GM23338 (cell line): ENCODE measurements around the gene TRIM63. TPM values are rescaled to one million over a fixed set of nuclear protein-coding genes. Genes with fewer than 3 reads are reported as not detected.

Experiments
- ATAC-seq: fragments of 200-7000 bp; cut with Tn5 transposase; 3 replicates; pipeline ENCODE4 v1.9.1; 2020
- DNase-seq: peaks from one replicate; pipeline ENCODE4 v3.0.0-alpha.2; 2015; ENCODE audit warnings: low spot score
- H2AFZ ChIP-seq: fragments of 200-600 bp; sonication (generic); 2 replicates; pipeline ENCODE4 v1.8.0; 2016; ENCODE audit warnings: antibody characterized with exemption, mild to moderate bottlenecking, moderate library complexity
- H3F3A ChIP-seq: fragments of 200-600 bp; sonication (generic); replicated peaks from 2 replicates; pipeline ENCODE4 v1.8.0; 2017; ENCODE audit warnings: antibody characterized with exemption, mixed run types, low read depth
- H3K27ac ChIP-seq: fragments of 200-600 bp; sonication (generic); 2 replicates; pipeline ENCODE4 v1.6.1; 2016; ENCODE audit warnings: low read depth
- H3K27me3 ChIP-seq: fragments of 200-600 bp; sonication (generic); 2 replicates; pipeline ENCODE4 v1.8.0; 2016; ENCODE audit warnings: mild to moderate bottlenecking, mixed run types, moderate library complexity; ENCODE audit not compliant: insufficient read depth
- H3K36me3 ChIP-seq: fragments of 200-600 bp; sonication (generic); 2 replicates; pipeline ENCODE4 v1.8.0; 2016; ENCODE audit warnings: mild to moderate bottlenecking; ENCODE audit not compliant: insufficient read depth
- H3K4me1 ChIP-seq: fragments of 200-600 bp; sonication (generic); 2 replicates; pipeline ENCODE4 v1.8.0; 2016; ENCODE audit warnings: mild to moderate bottlenecking, moderate library complexity; ENCODE audit not compliant: insufficient read depth
- H3K4me2 ChIP-seq: fragments of 200-600 bp; sonication (generic); 2 replicates; pipeline ENCODE4 v1.7.1; 2017; ENCODE audit warnings: mixed run types
- H3K4me3 ChIP-seq: fragments of 200-600 bp; sonication (generic); 2 replicates; pipeline ENCODE4 v1.6.1; 2016; ENCODE audit warnings: mixed run types
- H3K79me2 ChIP-seq: fragments of 200-600 bp; sonication (generic); replicated peaks from 2 replicates; pipeline ENCODE4 v1.8.0; 2017; ENCODE audit warnings: mild to moderate bottlenecking; ENCODE audit not compliant: insufficient read depth
- H3K9me2 ChIP-seq: fragments of 200-600 bp; sonication (generic); 2 replicates; pipeline ENCODE4 v1.8.0; 2017; ENCODE audit not compliant: insufficient read depth
- H4K20me1 ChIP-seq: fragments of 200-600 bp; sonication (generic); replicated peaks from 2 replicates; pipeline ENCODE4 v1.8.0; 2017; ENCODE audit warnings: mild to moderate bottlenecking; ENCODE audit not compliant: insufficient read depth
- H3K27ac Mint-ChIP-seq: 2 replicates; pipeline ENCODE4 v1.8.0; 2020; ENCODE audit warnings: inconsistent platforms, mild to moderate bottlenecking, moderate library complexity, mixed read lengths
- H3K27me3 Mint-ChIP-seq: 3 replicates; pipeline ENCODE4 v1.8.0; 2022; ENCODE audit warnings: low read depth, mild to moderate bottlenecking, moderate library complexity, mixed read lengths, inconsistent platforms; ENCODE audit not compliant: insufficient read depth, poor library complexity
- H3K36me3 Mint-ChIP-seq: 3 replicates; pipeline ENCODE4 v1.8.0; 2021; ENCODE audit warnings: low read depth, mild to moderate bottlenecking, inconsistent platforms, moderate library complexity, mixed read lengths
- H3K4me1 Mint-ChIP-seq: 3 replicates; pipeline ENCODE4 v1.8.0; 2020; ENCODE audit warnings: mild to moderate bottlenecking, inconsistent platforms, mixed read lengths
- H3K4me3 Mint-ChIP-seq: 3 replicates; pipeline ENCODE4 v1.8.0; 2021; ENCODE audit warnings: moderate library complexity, mild to moderate bottlenecking, inconsistent platforms, mixed read lengths
- H3K9me3 Mint-ChIP-seq: 3 replicates; pipeline ENCODE4 v1.8.0; 2020; ENCODE audit warnings: moderate library complexity, mild to moderate bottlenecking, inconsistent platforms, mixed read lengths
- CREB1 ChIP-seq: fragments of 250-450 bp; sonication (Bioruptor Pico); IDR thresholded peaks from 2 replicates; pipeline ENCODE4 v1.5.0; 2020; ENCODE audit warnings: low read depth, mild to moderate bottlenecking, moderate library complexity
- EZH2 ChIP-seq: fragments of 200-600 bp; sonication (generic); IDR thresholded peaks from one replicate; pipeline ENCODE4 v1.8.0; 2017; ENCODE audit warnings: antibody characterized with exemption, mild to moderate bottlenecking, low read depth; ENCODE audit not compliant: unreplicated experiment
- EZH2phosphoT487 ChIP-seq: fragments of 200-600 bp; sonication (generic); IDR thresholded peaks from one replicate; pipeline ENCODE4 v1.8.1; 2018; ENCODE audit warnings: antibody characterized with exemption; ENCODE audit not compliant: unreplicated experiment
- NANOG ChIP-seq: IDR thresholded peaks from 2 replicates; pipeline ENCODE4 v1.6.1; 2016; ENCODE audit warnings: antibody characterized with exemption, borderline replicate concordance
- STAT1 ChIP-seq: IDR thresholded peaks from one replicate; pipeline ENCODE4 v1.6.1; 2016; ENCODE audit warnings: antibody characterized with exemption; ENCODE audit not compliant: unreplicated experiment
- ZNF331 ChIP-seq: fragments of 250-450 bp; sonication (Bioruptor Pico); IDR thresholded peaks from 2 replicates; pipeline ENCODE4 v1.5.0; 2020; ENCODE audit warnings: low read depth, mild to moderate bottlenecking, moderate library complexity
- polyA plus RNA-seq: library from polyadenylated mRNA; unstranded; fragments of >200 nt; fragmentation: Nextera tagmentation; extraction: Ambion mirVana; gene quantifications from 2 replicates; pipeline ENCODE4 v1.2.1, GENCODE V29; 2016
- total RNA-seq: library from RNA; depleted of rRNA; stranded (reverse); fragments of >200 nt; shearing (Covaris generic); gene quantifications from 2 replicates; pipeline ENCODE4 v1.2.3, GENCODE V29; 2014
- TF ChIP-seq, protein P1 (sequence below): fragments of 250-450 bp; sonication (Bioruptor Pico); IDR thresholded peaks from 2 replicates; pipeline ENCODE4 v1.5.0; 2020; ENCODE audit warnings: mild to moderate bottlenecking, moderate library complexity
- TF ChIP-seq, protein P2 (sequence below), 2 experiments: fragments of 200-600 bp in 1 of 2; sonication (generic) in 1 of 2; conservative IDR thresholded peaks; 2 replicates each; pipeline versions ENCODE4 v1.5.1 to v1.6.1; 2016 to 2017; ENCODE audit warnings: antibody characterized with exemption in 2 of 2, low read depth in 2 of 2, mild to moderate bottlenecking in 2 of 2, moderate library complexity in 1 of 2
- TF ChIP-seq, protein P3 (sequence below): IDR thresholded peaks from one replicate; pipeline ENCODE4 v1.6.1; 2018; ENCODE audit warnings: antibody characterized with exemption; ENCODE audit not compliant: unreplicated experiment

TRIM63 gene
- total and polyA plus RNA-seq, 2 experiments from 2014 or later: 0.17 TPM; not detected in 1

DNA sequence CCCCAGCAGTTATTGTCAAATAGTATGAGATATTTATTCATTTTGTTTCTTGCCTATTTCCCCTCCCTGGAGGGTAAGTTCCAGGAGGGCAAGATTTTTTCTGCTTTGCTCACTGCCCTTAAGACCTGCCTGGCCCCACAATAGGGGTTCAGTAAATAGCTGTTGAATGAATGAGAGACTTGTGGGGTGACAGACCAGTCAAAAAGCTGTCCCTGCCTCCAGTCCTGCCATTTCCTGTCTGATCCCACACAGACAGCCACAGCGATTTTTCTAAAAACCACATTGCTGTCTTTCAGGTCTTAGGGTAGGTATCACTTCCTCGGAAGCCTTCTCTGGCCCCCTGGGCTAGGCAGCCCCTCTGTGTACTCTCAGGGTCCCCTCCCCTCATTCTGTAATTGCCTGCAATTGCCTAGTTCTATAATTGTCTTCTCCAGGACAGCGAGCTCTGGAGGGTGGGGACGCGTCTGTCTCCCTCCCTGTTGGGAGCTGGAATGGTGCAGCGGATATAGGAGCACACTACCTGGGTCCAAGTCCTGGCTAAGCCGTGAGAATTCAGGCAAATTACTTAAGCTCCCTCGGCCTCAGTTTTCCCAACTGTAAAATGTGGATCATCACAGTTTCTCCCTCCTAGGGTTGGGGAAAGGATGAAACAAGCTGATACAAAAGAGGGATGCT lies 47.7 kb downstream of the TRIM63 start:
- Mint-ChIP-seq H3K4me3 (no peak overlapping the region), H3K27me3 (peaks cover 9% of the 10 kb centered on the region), H3K4me1 (peaks cover 29% of the 10 kb centered on the region), H3K36me3 (no peaks in the 10 kb centered on the region), H3K9me3 (no peaks in the 10 kb centered on the region), H3K27ac (no peak overlapping the region)
- H3F3A ChIP-seq: no peaks in the 10 kb centered on the region
- no peaks in the 10 kb centered on the region for H3K79me2 ChIP-seq
- TF ChIP-seq EZH2phosphoT487 (no peak), STAT1 (no peak), NANOG (no peak), ZNF331 (no peak), CREB1 (CRISPR knock-in tag) (no peak), EZH2 (no peak)
- TF ChIP-seq, protein P1, sequence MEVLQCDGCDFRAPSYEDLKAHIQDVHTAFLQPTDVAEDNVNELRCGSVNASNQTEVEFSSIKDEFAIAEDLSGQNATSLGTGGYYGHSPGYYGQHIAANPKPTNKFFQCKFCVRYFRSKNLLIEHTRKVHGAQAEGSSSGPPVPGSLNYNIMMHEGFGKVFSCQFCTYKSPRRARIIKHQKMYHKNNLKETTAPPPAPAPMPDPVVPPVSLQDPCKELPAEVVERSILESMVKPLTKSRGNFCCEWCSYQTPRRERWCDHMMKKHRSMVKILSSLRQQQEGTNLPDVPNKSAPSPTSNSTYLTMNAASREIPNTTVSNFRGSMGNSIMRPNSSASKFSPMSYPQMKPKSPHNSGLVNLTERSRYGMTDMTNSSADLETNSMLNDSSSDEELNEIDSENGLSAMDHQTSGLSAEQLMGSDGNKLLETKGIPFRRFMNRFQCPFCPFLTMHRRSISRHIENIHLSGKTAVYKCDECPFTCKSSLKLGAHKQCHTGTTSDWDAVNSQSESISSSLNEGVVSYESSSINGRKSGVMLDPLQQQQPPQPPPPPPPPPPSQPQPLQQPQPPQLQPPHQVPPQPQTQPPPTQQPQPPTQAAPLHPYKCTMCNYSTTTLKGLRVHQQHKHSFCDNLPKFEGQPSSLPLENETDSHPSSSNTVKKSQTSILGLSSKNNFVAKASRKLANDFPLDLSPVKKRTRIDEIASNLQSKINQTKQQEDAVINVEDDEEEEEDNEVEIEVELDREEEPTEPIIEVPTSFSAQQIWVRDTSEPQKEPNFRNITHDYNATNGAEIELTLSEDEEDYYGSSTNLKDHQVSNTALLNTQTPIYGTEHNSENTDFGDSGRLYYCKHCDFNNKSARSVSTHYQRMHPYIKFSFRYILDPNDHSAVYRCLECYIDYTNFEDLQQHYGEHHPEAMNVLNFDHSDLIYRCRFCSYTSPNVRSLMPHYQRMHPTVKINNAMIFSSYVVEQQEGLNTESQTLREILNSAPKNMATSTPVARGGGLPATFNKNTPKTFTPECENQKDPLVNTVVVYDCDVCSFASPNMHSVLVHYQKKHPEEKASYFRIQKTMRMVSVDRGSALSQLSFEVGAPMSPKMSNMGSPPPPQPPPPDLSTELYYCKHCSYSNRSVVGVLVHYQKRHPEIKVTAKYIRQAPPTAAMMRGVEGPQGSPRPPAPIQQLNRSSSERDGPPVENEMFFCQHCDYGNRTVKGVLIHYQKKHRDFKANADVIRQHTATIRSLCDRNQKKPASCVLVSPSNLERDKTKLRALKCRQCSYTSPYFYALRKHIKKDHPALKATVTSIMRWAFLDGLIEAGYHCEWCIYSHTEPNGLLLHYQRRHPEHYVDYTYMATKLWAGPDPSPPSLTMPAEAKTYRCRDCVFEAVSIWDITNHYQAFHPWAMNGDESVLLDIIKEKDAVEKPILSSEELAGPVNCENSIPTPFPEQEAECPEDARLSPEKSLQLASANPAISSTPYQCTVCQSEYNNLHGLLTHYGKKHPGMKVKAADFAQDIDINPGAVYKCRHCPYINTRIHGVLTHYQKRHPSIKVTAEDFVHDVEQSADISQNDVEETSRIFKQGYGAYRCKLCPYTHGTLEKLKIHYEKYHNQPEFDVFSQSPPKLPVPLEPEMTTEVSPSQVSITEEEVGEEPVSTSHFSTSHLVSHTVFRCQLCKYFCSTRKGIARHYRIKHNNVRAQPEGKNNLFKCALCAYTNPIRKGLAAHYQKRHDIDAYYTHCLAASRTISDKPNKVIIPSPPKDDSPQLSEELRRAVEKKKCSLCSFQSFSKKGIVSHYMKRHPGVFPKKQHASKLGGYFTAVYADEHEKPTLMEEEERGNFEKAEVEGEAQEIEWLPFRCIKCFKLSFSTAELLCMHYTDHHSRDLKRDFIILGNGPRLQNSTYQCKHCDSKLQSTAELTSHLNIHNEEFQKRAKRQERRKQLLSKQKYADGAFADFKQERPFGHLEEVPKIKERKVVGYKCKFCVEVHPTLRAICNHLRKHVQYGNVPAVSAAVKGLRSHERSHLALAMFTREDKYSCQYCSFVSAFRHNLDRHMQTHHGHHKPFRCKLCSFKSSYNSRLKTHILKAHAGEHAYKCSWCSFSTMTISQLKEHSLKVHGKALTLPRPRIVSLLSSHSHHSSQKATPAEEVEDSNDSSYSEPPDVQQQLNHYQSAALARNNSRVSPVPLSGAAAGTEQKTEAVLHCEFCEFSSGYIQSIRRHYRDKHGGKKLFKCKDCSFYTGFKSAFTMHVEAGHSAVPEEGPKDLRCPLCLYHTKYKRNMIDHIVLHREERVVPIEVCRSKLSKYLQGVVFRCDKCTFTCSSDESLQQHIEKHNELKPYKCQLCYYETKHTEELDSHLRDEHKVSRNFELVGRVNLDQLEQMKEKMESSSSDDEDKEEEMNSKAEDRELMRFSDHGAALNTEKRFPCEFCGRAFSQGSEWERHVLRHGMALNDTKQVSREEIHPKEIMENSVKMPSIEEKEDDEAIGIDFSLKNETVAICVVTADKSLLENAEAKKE (CRISPR knock-in tag): no peak
- TF ChIP-seq, protein P2, sequence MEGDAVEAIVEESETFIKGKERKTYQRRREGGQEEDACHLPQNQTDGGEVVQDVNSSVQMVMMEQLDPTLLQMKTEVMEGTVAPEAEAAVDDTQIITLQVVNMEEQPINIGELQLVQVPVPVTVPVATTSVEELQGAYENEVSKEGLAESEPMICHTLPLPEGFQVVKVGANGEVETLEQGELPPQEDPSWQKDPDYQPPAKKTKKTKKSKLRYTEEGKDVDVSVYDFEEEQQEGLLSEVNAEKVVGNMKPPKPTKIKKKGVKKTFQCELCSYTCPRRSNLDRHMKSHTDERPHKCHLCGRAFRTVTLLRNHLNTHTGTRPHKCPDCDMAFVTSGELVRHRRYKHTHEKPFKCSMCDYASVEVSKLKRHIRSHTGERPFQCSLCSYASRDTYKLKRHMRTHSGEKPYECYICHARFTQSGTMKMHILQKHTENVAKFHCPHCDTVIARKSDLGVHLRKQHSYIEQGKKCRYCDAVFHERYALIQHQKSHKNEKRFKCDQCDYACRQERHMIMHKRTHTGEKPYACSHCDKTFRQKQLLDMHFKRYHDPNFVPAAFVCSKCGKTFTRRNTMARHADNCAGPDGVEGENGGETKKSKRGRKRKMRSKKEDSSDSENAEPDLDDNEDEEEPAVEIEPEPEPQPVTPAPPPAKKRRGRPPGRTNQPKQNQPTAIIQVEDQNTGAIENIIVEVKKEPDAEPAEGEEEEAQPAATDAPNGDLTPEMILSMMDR (conservative IDR thresholded peaks at IDR 0.05; ENCODE audit: low read depth in 2 of 2): no peak
- TF ChIP-seq, protein P3, sequence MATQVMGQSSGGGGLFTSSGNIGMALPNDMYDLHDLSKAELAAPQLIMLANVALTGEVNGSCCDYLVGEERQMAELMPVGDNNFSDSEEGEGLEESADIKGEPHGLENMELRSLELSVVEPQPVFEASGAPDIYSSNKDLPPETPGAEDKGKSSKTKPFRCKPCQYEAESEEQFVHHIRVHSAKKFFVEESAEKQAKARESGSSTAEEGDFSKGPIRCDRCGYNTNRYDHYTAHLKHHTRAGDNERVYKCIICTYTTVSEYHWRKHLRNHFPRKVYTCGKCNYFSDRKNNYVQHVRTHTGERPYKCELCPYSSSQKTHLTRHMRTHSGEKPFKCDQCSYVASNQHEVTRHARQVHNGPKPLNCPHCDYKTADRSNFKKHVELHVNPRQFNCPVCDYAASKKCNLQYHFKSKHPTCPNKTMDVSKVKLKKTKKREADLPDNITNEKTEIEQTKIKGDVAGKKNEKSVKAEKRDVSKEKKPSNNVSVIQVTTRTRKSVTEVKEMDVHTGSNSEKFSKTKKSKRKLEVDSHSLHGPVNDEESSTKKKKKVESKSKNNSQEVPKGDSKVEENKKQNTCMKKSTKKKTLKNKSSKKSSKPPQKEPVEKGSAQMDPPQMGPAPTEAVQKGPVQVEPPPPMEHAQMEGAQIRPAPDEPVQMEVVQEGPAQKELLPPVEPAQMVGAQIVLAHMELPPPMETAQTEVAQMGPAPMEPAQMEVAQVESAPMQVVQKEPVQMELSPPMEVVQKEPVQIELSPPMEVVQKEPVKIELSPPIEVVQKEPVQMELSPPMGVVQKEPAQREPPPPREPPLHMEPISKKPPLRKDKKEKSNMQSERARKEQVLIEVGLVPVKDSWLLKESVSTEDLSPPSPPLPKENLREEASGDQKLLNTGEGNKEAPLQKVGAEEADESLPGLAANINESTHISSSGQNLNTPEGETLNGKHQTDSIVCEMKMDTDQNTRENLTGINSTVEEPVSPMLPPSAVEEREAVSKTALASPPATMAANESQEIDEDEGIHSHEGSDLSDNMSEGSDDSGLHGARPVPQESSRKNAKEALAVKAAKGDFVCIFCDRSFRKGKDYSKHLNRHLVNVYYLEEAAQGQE: no peak
- no peak overlapping the region for H3K4me3 ChIP-seq
- no peaks in the 10 kb centered on the region for H4K20me1 ChIP-seq
- H3K4me1 ChIP-seq: peaks cover 3% of the 10 kb centered on the region; the same call in 1 of the 2 replicates
- DNase-seq: no peak
- H2AFZ ChIP-seq: no peak overlapping the region
- H3K36me3 ChIP-seq: no peaks in the 10 kb centered on the region
- no peaks in the 10 kb centered on the region for H3K27me3 ChIP-seq
- no peak overlapping the region for H3K4me2 ChIP-seq
- H3K9me2 ChIP-seq: no peaks in the 10 kb centered on the region
- no peak for ATAC-seq
- no peak overlapping the region for H3K27ac ChIP-seq
